PC-9 (cell line): ENCODE results near the gene MCU. TPM values are rescaled to one million over a fixed set of nuclear protein-coding genes. Genes with fewer than 3 reads are reported as not detected.
A peak's percentile ranks its signal among the peaks of the same experiment; 100 is the strongest.

Experiments used
- BruUV-seq: library from RNA; stranded (reverse); fragments of 400-500 nt; replicated peaks from 2 replicates; lab custom pipeline; 2021; lab: Mats Ljungman, UMichigan
- CTCF ChIA-PET: fragments of 300-600 bp; sonication (Branson Sonifier 250); formaldehyde crosslinking; loops from one replicate; lab custom pipeline; 2022; ENCODE audit warnings: antibody characterized with exemption; lab: Charles Lee
- POLR2A ChIA-PET: fragments of 300-600 bp; sonication (Branson Sonifier 250); formaldehyde crosslinking; loops from one replicate; lab custom pipeline; 2022; ENCODE audit warnings: antibody characterized with exemption; ENCODE audit not compliant: unreplicated experiment; lab: Charles Lee
- DNase-seq, 2 experiments: peaks; one replicate each; pipeline versions ENCODE4 v3.0.0 to v3.0.0-alpha.2; 2015 to 2022; ENCODE audit warnings: mixed read lengths in 1 of 2
- H2AFZ ChIP-seq: fragments of 200-600 bp; sonication (generic); 2 replicates; pipeline ENCODE4 v1.8.1; 2017; ENCODE audit warnings: antibody characterized with exemption
- H3F3A ChIP-seq: fragments of 200-600 bp; sonication (generic); 2 replicates; pipeline ENCODE4 v1.8.1; 2017; ENCODE audit warnings: antibody characterized with exemption, mild to moderate bottlenecking, low read depth; ENCODE audit not compliant: insufficient read depth
- H3K27ac ChIP-seq: fragments of 200-600 bp; sonication (generic); 2 replicates; pipeline ENCODE4 v1.6.1; 2016; ENCODE audit warnings: mixed run types
- H3K27me3 ChIP-seq: fragments of 200-600 bp; sonication (generic); 2 replicates; pipeline ENCODE4 v1.6.1; 2016; ENCODE audit warnings: low read depth, mixed run types; ENCODE audit not compliant: insufficient read depth
- H3K36me3 ChIP-seq: fragments of 200-600 bp; sonication (generic); 2 replicates; pipeline ENCODE4 v1.6.1; 2016; ENCODE audit warnings: low read depth, mixed run types
- H3K4me1 ChIP-seq: fragments of 200-600 bp; sonication (generic); replicated peaks from 2 replicates; pipeline ENCODE4 v1.6.1; 2016; ENCODE audit warnings: mixed run types; ENCODE audit not compliant: insufficient read depth
- H3K4me2 ChIP-seq: fragments of 200-600 bp; sonication (generic); 2 replicates; pipeline ENCODE4 v1.6.1; 2017; ENCODE audit warnings: mixed run types
- H3K4me3 ChIP-seq: fragments of 200-600 bp; sonication (generic); 2 replicates; pipeline ENCODE4 v1.6.1; 2016; ENCODE audit warnings: mixed run types
- H3K79me2 ChIP-seq: fragments of 200-600 bp; sonication (generic); 2 replicates; pipeline ENCODE4 v1.6.1; 2017; ENCODE audit warnings: low read depth, mixed run types
- H3K9me2 ChIP-seq: fragments of 200-600 bp; sonication (generic); 2 replicates; pipeline ENCODE4 v1.8.1; 2017; ENCODE audit warnings: mild to moderate bottlenecking; ENCODE audit not compliant: insufficient read depth
- H3K9me3 ChIP-seq: fragments of 200-600 bp; sonication (generic); 2 replicates; pipeline ENCODE4 v1.8.1; 2016; ENCODE audit warnings: low read depth; ENCODE audit not compliant: insufficient read depth
- H4K20me1 ChIP-seq: fragments of 200-600 bp; sonication (generic); 2 replicates; pipeline ENCODE4 v1.8.1; 2017; ENCODE audit not compliant: insufficient read depth
- CTCF ChIP-seq: fragments of 200-600 bp; sonication (generic); conservative IDR thresholded peaks from 2 replicates; pipeline ENCODE4 v1.6.1; 2017; ENCODE audit warnings: mixed run types, antibody characterized with exemption, mild to moderate bottlenecking, moderate library complexity
- EZH2 ChIP-seq: fragments of 200-600 bp; sonication (generic); IDR thresholded peaks from 2 replicates; pipeline ENCODE4 v1.8.0; 2017; ENCODE audit warnings: antibody characterized with exemption, low read depth
- intact Hi-C: fragments of 100-400 bp; cut with micrococcal nuclease; formaldehyde crosslinking; loops from one replicate; pipeline ENCODE4 v1.10.0; 2022; ENCODE audit not compliant: unreplicated experiment
- total RNA-seq: library from RNA; stranded (reverse); gene quantifications from 2 replicates; pipeline ENCODE4 v1.2.3, GENCODE V29; 2021

Gene MCU
- total RNA-seq, 1 experiment from 2014 or later = 59.5 TPM

- Histone ChIP-seq H3K27ac (no peak overlapping the region), H4K20me1 (no peaks in the 10 kb centered on the region), H3K27me3 (no peaks in the 10 kb centered on the region), H3K4me1 (no peaks in the 10 kb centered on the region), H3K36me3 (0 out of 2 replicates have a peak, but pooled peaks cover 9% of the 10 kb centered on the region), H3K9me3 (no peaks in the 10 kb centered on the region), H3K79me2 (no peaks in the 10 kb centered on the region), H3K4me2 (no peak overlapping the region), H2AFZ (no peak overlapping the region), H3F3A (no peaks in the 10 kb centered on the region), H3K9me2 (no peaks in the 10 kb centered on the region), H3K4me3 (no peak overlapping the region)
- no peak for TF ChIP-seq EZH2
- no peak for TF ChIP-seq CTCF
- DNase-seq = no peak
- intact Hi-C loops = no loop called here
- ChIA-PET POLR2A (no interaction called here), CTCF (no interaction called here)
- no TSS peak for BruUV-seq
These were observed 166.1 kb downstream of the MCU start for GRCh38 chr10:72858067-72858466.

- CTCF ChIA-PET = no interaction called here
- Histone ChIP-seq H3K4me1 (no peaks in the 10 kb centered on the region), H3K9me2 (no peaks in the 10 kb centered on the region), H3K4me3 (no peak overlapping the region), H2AFZ (no peak overlapping the region), H3F3A (0 out of 2 replicates have a peak, but pooled peaks cover 6% of the 10 kb centered on the region), H3K79me2 (no peaks in the 10 kb centered on the region), H3K9me3 (no peaks in the 10 kb centered on the region), H3K27ac (no peak overlapping the region), H3K4me2 (no peak overlapping the region), H4K20me1 (no peaks in the 10 kb centered on the region), H3K36me3 (0 out of 2 replicates have a peak, but pooled peaks cover 9% of the 10 kb centered on the region), H3K27me3 (no peaks in the 10 kb centered on the region)
- intact Hi-C loops = no loop called here
- no TSS peak for BruUV-seq
- POLR2A ChIA-PET = no interaction called here
- TF ChIP-seq EZH2 (no peak), CTCF (no peak)
- no peak for DNase-seq
These were observed 171.0 kb downstream of the MCU start for GRCh38 chr10:72862957-72863356.

GRCh38 chr10:72875250-72876055 is 183.5 kb downstream of the MCU start:
- H3K9me3 ChIP-seq = peaks cover 13% of the 10 kb centered on the region
- CTCF ChIA-PET = no interaction called here
- no peaks in the 10 kb centered on the region for H3K27me3 ChIP-seq
- H3K27ac ChIP-seq = no peak overlapping the region
- H3F3A ChIP-seq = peaks cover 21% of the 10 kb centered on the region
- H3K36me3 ChIP-seq = peaks cover 12% of the 10 kb centered on the region; the same call in 1 of the 2 replicates
- H3K4me1 ChIP-seq = no peaks in the 10 kb centered on the region
- TF ChIP-seq EZH2 (no peak), CTCF (peak; percentile 79)
- POLR2A ChIA-PET = interaction anchor here (0.6 kb wide), 1 partner anchor 927 kb away, joined by 4 read pairs; no protein-coding TSS in a partner anchor
- no peaks in the 10 kb centered on the region for H3K79me2 ChIP-seq
- peak; percentile 18 to 53 for DNase-seq
- no peaks in the 10 kb centered on the region for H4K20me1 ChIP-seq
- no peak overlapping the region for H3K4me3 ChIP-seq
- H3K9me2 ChIP-seq = no peaks in the 10 kb centered on the region
- no peak overlapping the region for H3K4me2 ChIP-seq
- no TSS peak for BruUV-seq
- intact Hi-C loops = loop anchor here (2.0 to 10.0 kb wide), 3 partner anchors 187 to 511 kb away; no protein-coding TSS in a partner anchor
- H2AFZ ChIP-seq = no peak overlapping the region
